ENCODE data around the gene LRIT3.
A peak's percentile ranks its signal among the peaks of the same experiment; 100 is the strongest.

LRIT3 gene

GRCh38 chr4:109908731-109909130 lies 60.8 kb downstream of the LRIT3 start:
- Histone ChIP-seq H2BK120ac (ENCODE audit: low read depth, low read length) (no peak overlapping the region), H3K18ac (ENCODE audit: low read length) (no peak overlapping the region), H3K4me2 (ENCODE audit: insufficient read depth, low read length, poor library complexity, severe bottlenecking) (no peak overlapping the region), H3K23ac (ENCODE audit: low read depth, low read length, poor library complexity) (no peak overlapping the region), H2AK5ac (ENCODE audit: low read depth, low read length) (no peak overlapping the region), H3K4me1 (ENCODE audit: control insufficient read depth in 2 of 2, insufficient read depth in 1 of 2, low read depth in 1 of 2, low read length in 2 of 2) (peaks cover 4 to 10% of the 10 kb centered on the region in 2 donors), H2BK5ac (ENCODE audit: low read length) (no peak overlapping the region), H3K4me3 (ENCODE audit: low read length in 2 of 2) (no peak overlapping the region), H2BK15ac (ENCODE audit: low read length) (no peak overlapping the region), H3K27me3 (ENCODE audit: control insufficient read depth in 3 of 3, insufficient read depth in 3 of 3, low read depth in 1 of 3, low read length in 3 of 3) (no peaks in the 10 kb centered on the region), H3K27ac (replicated peaks; ENCODE audit: low read length) (no peak overlapping the region), H3K9ac (ENCODE audit: low read depth, low read length, poor library complexity) (no peak overlapping the region), H3K4ac (ENCODE audit: low read length) (no peak overlapping the region), H3K79me1 (ENCODE audit: low read depth, low read length) (no peaks in the 10 kb centered on the region), H2BK12ac (ENCODE audit: low read length) (no peak overlapping the region), H4K8ac (ENCODE audit: low read depth, low read length) (no peak overlapping the region), H2AFZ (ENCODE audit: low read length) (no peak overlapping the region), H4K91ac (ENCODE audit: low read depth, low read length, poor library complexity) (no peak overlapping the region), H3K14ac (ENCODE audit: low read length) (no peak overlapping the region), H3K9me3 (replicated peaks in 1 of 2; ENCODE audit: control insufficient read depth in 2 of 2, insufficient read depth in 1 of 2, low read depth in 1 of 2, low read length in 2 of 2) (no peaks in the 10 kb centered on the region), H3K36me3 (replicated peaks in 1 of 2; ENCODE audit: control insufficient read depth in 2 of 2, insufficient read depth in 2 of 2, low read length in 2 of 2) (no peaks in the 10 kb centered on the region)
- WGBS, 2 donors (ENCODE audit: extremely low coverage in 2 of 2, insufficient read length in 2 of 2, insufficient replicate concordance in 1 of 2) = no CpG with 5 or more reads among the region's 1 CpG
- no peak for DNase-seq (ENCODE audit: low spot score)

- no peak overlapping the region for H4K8ac ChIP-seq (ENCODE audit: low read depth, low read length)
- peaks cover 6 to 10% of the 10 kb centered on the region in 2 donors for H3K4me1 ChIP-seq (ENCODE audit: control insufficient read depth in 2 of 2, insufficient read depth in 1 of 2, low read depth in 1 of 2, low read length in 2 of 2)
- H3K79me1 ChIP-seq (ENCODE audit: low read depth, low read length) = no peaks in the 10 kb centered on the region
- H3K4ac ChIP-seq (ENCODE audit: low read length) = no peak overlapping the region
- H4K91ac ChIP-seq (ENCODE audit: low read depth, low read length, poor library complexity) = no peak overlapping the region
- H3K23ac ChIP-seq (ENCODE audit: low read depth, low read length, poor library complexity) = no peak overlapping the region
- H3K36me3 ChIP-seq (replicated peaks in 1 of 2; ENCODE audit: control insufficient read depth in 2 of 2, insufficient read depth in 2 of 2, low read length in 2 of 2) = no peaks in the 10 kb centered on the region
- no peak for DNase-seq (ENCODE audit: low spot score)
- no peaks in the 10 kb centered on the region for H3K9me3 ChIP-seq (replicated peaks in 1 of 2; ENCODE audit: control insufficient read depth in 2 of 2, insufficient read depth in 1 of 2, low read depth in 1 of 2, low read length in 2 of 2)
- no peak overlapping the region for H2BK120ac ChIP-seq (ENCODE audit: low read depth, low read length)
- no peak overlapping the region for H3K18ac ChIP-seq (ENCODE audit: low read length)
- H3K9ac ChIP-seq (ENCODE audit: low read depth, low read length, poor library complexity) = no peak overlapping the region
- no peak overlapping the region for H2BK12ac ChIP-seq (ENCODE audit: low read length)
- H2BK15ac ChIP-seq (ENCODE audit: low read length) = no peak overlapping the region
- H3K4me2 ChIP-seq (ENCODE audit: insufficient read depth, low read length, poor library complexity, severe bottlenecking) = no peak overlapping the region
- H2AK5ac ChIP-seq (ENCODE audit: low read depth, low read length) = no peak overlapping the region
- no peak overlapping the region for H3K4me3 ChIP-seq (ENCODE audit: low read length in 2 of 2)
- no peaks in the 10 kb centered on the region for H3K27me3 ChIP-seq (ENCODE audit: control insufficient read depth in 3 of 3, insufficient read depth in 3 of 3, low read depth in 1 of 3, low read length in 3 of 3)
- H2BK5ac ChIP-seq (ENCODE audit: low read length) = no peak overlapping the region
- H3K14ac ChIP-seq (ENCODE audit: low read length) = no peak overlapping the region
- H2AFZ ChIP-seq (ENCODE audit: low read length) = no peak overlapping the region
- WGBS, 2 donors (ENCODE audit: extremely low coverage in 2 of 2, insufficient read length in 2 of 2, insufficient replicate concordance in 1 of 2) = no CpG with 5 or more reads among the region's 2 CpGs
- H3K27ac ChIP-seq (replicated peaks; ENCODE audit: low read length) = no peak overlapping the region
Observed at GRCh38 chr4:109910256-109910655, 62.3 kb downstream of the LRIT3 start.

- H4K8ac ChIP-seq (ENCODE audit: low read depth, low read length) = no peak within 1 kb of the TSS
- peak within 1 kb of the TSS; percentile 80 for H2AFZ ChIP-seq (ENCODE audit: low read length)
- H3K27me3 ChIP-seq (ENCODE audit: control insufficient read depth in 3 of 3, insufficient read depth in 3 of 3, low read depth in 1 of 3, low read length in 3 of 3) = no peaks in the 10 kb centered on the region
- no peak within 1 kb of the TSS for H4K91ac ChIP-seq (ENCODE audit: low read depth, low read length, poor library complexity)
- H3K36me3 ChIP-seq (replicated peaks in 1 of 2; ENCODE audit: control insufficient read depth in 2 of 2, insufficient read depth in 2 of 2, low read length in 2 of 2) = no peaks in the 10 kb centered on the region
- WGBS, 2 donors (ENCODE audit: extremely low coverage in 2 of 2, insufficient read length in 2 of 2, insufficient replicate concordance in 1 of 2) = no CpG with 5 or more reads among the region's 9 CpGs
- no peak within 1 kb of the TSS for H2BK12ac ChIP-seq (ENCODE audit: low read length)
- H3K4me2 ChIP-seq (ENCODE audit: insufficient read depth, low read length, poor library complexity, severe bottlenecking) = peak within 1 kb of the TSS; percentile 49
- H3K79me1 ChIP-seq (ENCODE audit: low read depth, low read length) = no peaks in the 10 kb centered on the region
- no peaks in the 10 kb centered on the region for H3K9me3 ChIP-seq (replicated peaks in 1 of 2; ENCODE audit: control insufficient read depth in 2 of 2, insufficient read depth in 1 of 2, low read depth in 1 of 2, low read length in 2 of 2)
- peaks cover 11 to 13% of the 10 kb centered on the region in 2 donors for H3K4me1 ChIP-seq (ENCODE audit: control insufficient read depth in 2 of 2, insufficient read depth in 1 of 2, low read depth in 1 of 2, low read length in 2 of 2)
- H3K9ac ChIP-seq (ENCODE audit: low read depth, low read length, poor library complexity) = no peak within 1 kb of the TSS
- H3K23ac ChIP-seq (ENCODE audit: low read depth, low read length, poor library complexity) = no peak within 1 kb of the TSS
- H3K4ac ChIP-seq (ENCODE audit: low read length) = no peak within 1 kb of the TSS
- DNase-seq (ENCODE audit: low spot score) = peak; percentile 41
- H3K27ac ChIP-seq (replicated peaks; ENCODE audit: low read length) = peak within 1 kb of the TSS; percentile 81
- H2AK5ac ChIP-seq (ENCODE audit: low read depth, low read length) = no peak within 1 kb of the TSS
- no peak within 1 kb of the TSS for H3K18ac ChIP-seq (ENCODE audit: low read length)
- H2BK5ac ChIP-seq (ENCODE audit: low read length) = no peak within 1 kb of the TSS
- peak within 1 kb of the TSS in 1 of 2 donors; percentile 72 for H3K4me3 ChIP-seq (ENCODE audit: low read length in 2 of 2)
- no peak within 1 kb of the TSS for H3K14ac ChIP-seq (ENCODE audit: low read length)
- H2BK120ac ChIP-seq (ENCODE audit: low read depth, low read length) = no peak within 1 kb of the TSS
- no peak within 1 kb of the TSS for H2BK15ac ChIP-seq (ENCODE audit: low read length)
Observed at GRCh38 chr4:109912706-109913595, 65.0 kb downstream of the LRIT3 start, which contains the start of gene EGF. Gene EGF, plus strand, starts transcription at chr4:109912883. Its CDS starts 453 bp downstream, at chr4:109913336.

GRCh38 chr4:109913596-109914241 lies 65.8 kb downstream of the LRIT3 start:
- Histone ChIP-seq H3K4me3 (ENCODE audit: low read length in 2 of 2) (no peak overlapping the region), H3K27me3 (ENCODE audit: control insufficient read depth in 3 of 3, insufficient read depth in 3 of 3, low read depth in 1 of 3, low read length in 3 of 3) (no peaks in the 10 kb centered on the region), H4K91ac (ENCODE audit: low read depth, low read length, poor library complexity) (no peak overlapping the region), H2BK5ac (ENCODE audit: low read length) (no peak overlapping the region), H3K9me3 (replicated peaks in 1 of 2; ENCODE audit: control insufficient read depth in 2 of 2, insufficient read depth in 1 of 2, low read depth in 1 of 2, low read length in 2 of 2) (no peaks in the 10 kb centered on the region), H3K79me1 (ENCODE audit: low read depth, low read length) (no peaks in the 10 kb centered on the region), H2BK12ac (ENCODE audit: low read length) (no peak overlapping the region), H3K4me1 (ENCODE audit: control insufficient read depth in 2 of 2, insufficient read depth in 1 of 2, low read depth in 1 of 2, low read length in 2 of 2) (peaks cover 11 to 13% of the 10 kb centered on the region in 2 donors), H3K14ac (ENCODE audit: low read length) (no peak overlapping the region), H4K8ac (ENCODE audit: low read depth, low read length) (no peak overlapping the region), H3K36me3 (replicated peaks in 1 of 2; ENCODE audit: control insufficient read depth in 2 of 2, insufficient read depth in 2 of 2, low read length in 2 of 2) (no peaks in the 10 kb centered on the region), H3K27ac (replicated peaks; ENCODE audit: low read length) (no peak overlapping the region), H2AK5ac (ENCODE audit: low read depth, low read length) (no peak overlapping the region), H3K23ac (ENCODE audit: low read depth, low read length, poor library complexity) (no peak overlapping the region), H2BK15ac (ENCODE audit: low read length) (no peak overlapping the region), H2AFZ (ENCODE audit: low read length) (no peak overlapping the region), H3K18ac (ENCODE audit: low read length) (no peak overlapping the region), H3K4me2 (ENCODE audit: insufficient read depth, low read length, poor library complexity, severe bottlenecking) (peak overlapping the region; percentile 22), H2BK120ac (ENCODE audit: low read depth, low read length) (no peak overlapping the region), H3K9ac (ENCODE audit: low read depth, low read length, poor library complexity) (no peak overlapping the region), H3K4ac (ENCODE audit: low read length) (no peak overlapping the region)
- WGBS, 2 donors (ENCODE audit: extremely low coverage in 2 of 2, insufficient read length in 2 of 2, insufficient replicate concordance in 1 of 2) = no CpG with 5 or more reads among the region's 2 CpGs
- DNase-seq (ENCODE audit: low spot score) = no peak
